HepG2 (cell line): ENCODE results near the gene NEGR1. TPM values are rescaled to one million over a fixed set of nuclear protein-coding genes. Genes with fewer than 3 reads are reported as not detected.

Experiments
- ATAC-seq: fragments of 200-7000 bp; cut with Tn5 transposase; 3 replicates; pipeline ENCODE4 v1.9.1; 2020; ENCODE audit warnings: mild to moderate bottlenecking, moderate library complexity
- BruUV-seq: library from RNA; stranded (reverse); fragments of 400-500 nt; replicated peaks from 2 replicates; lab custom pipeline; 2021; lab: Mats Ljungman, UMichigan
- CTCF ChIA-PET: fragments of 300-600 bp; formaldehyde crosslinking; extraction: SDS; loops from one replicate; lab custom pipeline; 2021; ENCODE audit warnings: low total read pairs, inconsistent platforms, low intra/inter-chr PET ratio; lab: Yijun Ruan, JAX
- POLR2A ChIA-PET: fragments of 350-600 bp; sonication (Branson Sonifier 250); formaldehyde crosslinking; loops from one replicate; lab custom pipeline; 2020; ENCODE audit warnings: antibody characterized with exemption, inconsistent platforms; lab: Yijun Ruan, JAX
- DNase-seq: peaks from one replicate; pipeline ENCODE4 v3.0.0-alpha.2; 2015; ENCODE audit warnings: low spot score
- FAIRE-seq: peaks from 3 replicates; lab custom pipeline; 2011; peaks lifted over from hg19 to GRCh38; lab: Jason Lieb, UNC
- H2AFZ ChIP-seq: one replicate; pipeline ENCODE4 v1.6.1; 2011; ENCODE audit warnings: low read length, inconsistent platforms
- H3K27ac ChIP-seq: fragments of 300-600 bp; 3 replicates; pipeline ENCODE4 v1.8.0; 2011; ENCODE audit warnings: mixed run types, mild to moderate bottlenecking, mixed read lengths, low read length, inconsistent platforms; ENCODE audit not compliant: insufficient read depth; ENCODE audit errors: extremely low read length
- H3K27me3 ChIP-seq, 2 experiments: fragments of 200-600 bp in 1 of 2; 2 replicates in 1 of 2; 3 replicates in 1 of 2; pipeline versions ENCODE4 v1.6.0 to v1.8.0; 2011; ENCODE audit warnings: low read length in 2 of 2, mild to moderate bottlenecking in 2 of 2, moderate library complexity in 2 of 2, inconsistent platforms in 1 of 2; ENCODE audit not compliant: insufficient read depth in 2 of 2, control insufficient read depth in 1 of 2
- H3K36me3 ChIP-seq, 2 experiments: fragments of 200-600 bp in 1 of 2; replicated peaks in 1 of 2; 2 replicates in 1 of 2; 3 replicates in 1 of 2; pipeline versions ENCODE4 v1.5.1 to v1.8.0; 2011; ENCODE audit warnings: low read length in 2 of 2, inconsistent platforms in 1 of 2; ENCODE audit not compliant: insufficient read depth in 2 of 2, control insufficient read depth in 1 of 2
- H3K4me1 ChIP-seq: 2 replicates; pipeline ENCODE4 v1.5.1; 2012; ENCODE audit warnings: low read length, inconsistent platforms; ENCODE audit not compliant: insufficient read depth
- H3K4me2 ChIP-seq: 2 replicates; pipeline ENCODE4 v1.6.0; 2011; ENCODE audit warnings: low read depth, low read length, inconsistent platforms
- H3K4me3 ChIP-seq, 3 experiments: fragments of 200-600 bp in 1 of 3; sonication (generic), shearing (Covaris generic) in 1 of 3; replicated peaks in 1 of 3; 2 replicates each; pipeline ENCODE4 v1.5.1; 2011 to 2016; ENCODE audit warnings: low read length in 3 of 3, inconsistent platforms in 2 of 3, low read depth in 2 of 3, mild to moderate bottlenecking in 2 of 3, control low read depth in 1 of 3, mixed read lengths in 1 of 3; ENCODE audit not compliant: insufficient read depth in 1 of 3
- H3K79me2 ChIP-seq: one replicate; pipeline ENCODE4 v1.6.1; 2011; ENCODE audit warnings: low read length, inconsistent platforms; ENCODE audit not compliant: insufficient read depth
- H3K9ac ChIP-seq: 2 replicates; pipeline ENCODE4 v1.6.0; 2011; ENCODE audit warnings: mild to moderate bottlenecking, low read depth, low read length, inconsistent platforms; ENCODE audit not compliant: insufficient read depth
- H3K9me3 ChIP-seq: 2 replicates; pipeline ENCODE4 v1.5.1; 2012; ENCODE audit warnings: mild to moderate bottlenecking, low read length
- H4K20me1 ChIP-seq: 2 replicates; pipeline ENCODE4 v1.6.0; 2011; ENCODE audit warnings: inconsistent platforms, mild to moderate bottlenecking, low read length, moderate library complexity; ENCODE audit not compliant: insufficient read depth
- FOSL1 ChIP-seq: sonication (generic); formaldehyde crosslinking; IDR thresholded peaks from 2 replicates; pipeline ENCODE4 v1.9.0; 2021; ENCODE audit warnings: missing genetic modification reagents, borderline replicate concordance
- GTF3A ChIP-seq: sonication (generic); formaldehyde crosslinking; conservative IDR thresholded peaks from 2 replicates; pipeline ENCODE4 v1.4.0; 2020; ENCODE audit warnings: mild to moderate bottlenecking, missing genetic modification reagents
- KLF13 ChIP-seq: sonication (generic); formaldehyde crosslinking; IDR thresholded peaks from 2 replicates; pipeline ENCODE4 v1.4.0; 2020; ENCODE audit warnings: mild to moderate bottlenecking, missing genetic modification reagents
- KMT2B ChIP-seq: IDR thresholded peaks from 2 replicates; pipeline ENCODE4 v1.6.1; 2016; ENCODE audit warnings: missing genetic modification reagents, missing compliant biosample characterization
- MBNL3 ChIP-seq: fragments of 250-450 bp; sonication (Bioruptor Pico); conservative IDR thresholded peaks from 2 replicates; pipeline ENCODE4 v1.8.0; 2022; ENCODE audit warnings: mild to moderate bottlenecking, inconsistent platforms
- ZFP1 ChIP-seq: IDR thresholded peaks from 2 replicates; pipeline ENCODE4 v1.6.1; 2016
- ZNF383 ChIP-seq: sonication (generic); formaldehyde crosslinking; IDR thresholded peaks from 2 replicates; pipeline ENCODE4 v1.4.0; 2020; ENCODE audit warnings: missing genetic modification reagents, mild to moderate bottlenecking, borderline replicate concordance
- ZNF674 ChIP-seq: sonication (generic); formaldehyde crosslinking; IDR thresholded peaks from 2 replicates; pipeline ENCODE4 v1.5.0; 2020; ENCODE audit warnings: low read depth, mild to moderate bottlenecking, missing genetic modification reagents
- WGBS: methylation state at CpG from one replicate; pipeline ENCODE4 v1.1.6; 2017; ENCODE audit warnings: low lambda C conversion rate; 5-methylcytosine and 5-hydroxymethylcytosine counted together
- in situ Hi-C: cut with HindIII; loops from 2 replicates; pipeline ENCODE4 v1.10.0; 2017; ENCODE audit warnings: low pct_unique_long_range_greater_than_20kb; ENCODE audit not compliant: extremely low pct_ligation_motif_present
- intact Hi-C: fragments of 100-400 bp; cut with micrococcal nuclease; formaldehyde crosslinking; loops from one replicate; pipeline ENCODE4 v1.10.0; 2022; ENCODE audit not compliant: unreplicated experiment
- polyA plus RNA-seq, 8 experiments: library from polyadenylated mRNA; depleted of rRNA in 3 of 8; stranded (reverse) in 7 of 8; unstranded in 1 of 8; fragments of >200 nt; fragmentation: Illumina TruSeq in 4 of 8; extraction: Trizol in 4 of 8; gene quantifications; 2 replicates each; pipeline versions ENCODE4 v1.2.1 to v1.2.3, GENCODE V29; 2011 to 2016; ENCODE audit warnings: low read depth in 4 of 8, missing spikeins in 1 of 8, mixed read lengths in 1 of 8; ENCODE audit not compliant: insufficient read depth in 1 of 8
- total RNA-seq, 5 experiments: library from RNA; depleted of rRNA; stranded (reverse); fragments of >200 nt; fragmentation: Illumina TruSeq; extraction: Trizol; gene quantifications; 2 replicates each; pipeline ENCODE4 v1.2.3, GENCODE V29; 2016; ENCODE audit warnings: low read depth in 1 of 5
- TF ChIP-seq, protein P1 (sequence below): IDR thresholded peaks from 2 replicates; pipeline ENCODE4 v1.6.1; 2016; ENCODE audit warnings: low read depth, missing genetic modification reagents, missing compliant biosample characterization

NEGR1 gene
- total and polyA plus RNA-seq, 2 of the 13 experiments (the other 11 are each of a cell fraction or from before 2014, with no cell fraction given) = not detected

DNA sequence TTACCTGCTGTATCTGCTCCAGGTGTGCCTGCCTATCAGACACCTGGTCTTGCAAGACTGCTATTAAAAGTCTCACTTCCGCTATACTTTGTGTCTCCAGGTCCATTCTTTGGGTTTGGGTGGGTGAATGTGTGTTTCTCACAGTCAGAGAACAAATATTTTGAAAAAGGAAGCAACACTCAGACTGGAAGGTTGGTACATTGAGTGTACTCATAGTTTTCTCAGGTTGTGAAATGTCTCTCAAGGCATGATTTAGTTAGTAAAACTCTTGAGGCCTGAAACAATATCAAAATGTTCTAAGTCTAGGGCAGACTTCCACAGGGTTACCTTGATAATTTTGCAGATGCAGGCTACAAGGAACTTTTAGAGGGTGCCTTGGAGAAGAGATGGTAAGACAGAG is 771.6 kb downstream of the NEGR1 start (continued):
- TF ChIP-seq, protein P1, sequence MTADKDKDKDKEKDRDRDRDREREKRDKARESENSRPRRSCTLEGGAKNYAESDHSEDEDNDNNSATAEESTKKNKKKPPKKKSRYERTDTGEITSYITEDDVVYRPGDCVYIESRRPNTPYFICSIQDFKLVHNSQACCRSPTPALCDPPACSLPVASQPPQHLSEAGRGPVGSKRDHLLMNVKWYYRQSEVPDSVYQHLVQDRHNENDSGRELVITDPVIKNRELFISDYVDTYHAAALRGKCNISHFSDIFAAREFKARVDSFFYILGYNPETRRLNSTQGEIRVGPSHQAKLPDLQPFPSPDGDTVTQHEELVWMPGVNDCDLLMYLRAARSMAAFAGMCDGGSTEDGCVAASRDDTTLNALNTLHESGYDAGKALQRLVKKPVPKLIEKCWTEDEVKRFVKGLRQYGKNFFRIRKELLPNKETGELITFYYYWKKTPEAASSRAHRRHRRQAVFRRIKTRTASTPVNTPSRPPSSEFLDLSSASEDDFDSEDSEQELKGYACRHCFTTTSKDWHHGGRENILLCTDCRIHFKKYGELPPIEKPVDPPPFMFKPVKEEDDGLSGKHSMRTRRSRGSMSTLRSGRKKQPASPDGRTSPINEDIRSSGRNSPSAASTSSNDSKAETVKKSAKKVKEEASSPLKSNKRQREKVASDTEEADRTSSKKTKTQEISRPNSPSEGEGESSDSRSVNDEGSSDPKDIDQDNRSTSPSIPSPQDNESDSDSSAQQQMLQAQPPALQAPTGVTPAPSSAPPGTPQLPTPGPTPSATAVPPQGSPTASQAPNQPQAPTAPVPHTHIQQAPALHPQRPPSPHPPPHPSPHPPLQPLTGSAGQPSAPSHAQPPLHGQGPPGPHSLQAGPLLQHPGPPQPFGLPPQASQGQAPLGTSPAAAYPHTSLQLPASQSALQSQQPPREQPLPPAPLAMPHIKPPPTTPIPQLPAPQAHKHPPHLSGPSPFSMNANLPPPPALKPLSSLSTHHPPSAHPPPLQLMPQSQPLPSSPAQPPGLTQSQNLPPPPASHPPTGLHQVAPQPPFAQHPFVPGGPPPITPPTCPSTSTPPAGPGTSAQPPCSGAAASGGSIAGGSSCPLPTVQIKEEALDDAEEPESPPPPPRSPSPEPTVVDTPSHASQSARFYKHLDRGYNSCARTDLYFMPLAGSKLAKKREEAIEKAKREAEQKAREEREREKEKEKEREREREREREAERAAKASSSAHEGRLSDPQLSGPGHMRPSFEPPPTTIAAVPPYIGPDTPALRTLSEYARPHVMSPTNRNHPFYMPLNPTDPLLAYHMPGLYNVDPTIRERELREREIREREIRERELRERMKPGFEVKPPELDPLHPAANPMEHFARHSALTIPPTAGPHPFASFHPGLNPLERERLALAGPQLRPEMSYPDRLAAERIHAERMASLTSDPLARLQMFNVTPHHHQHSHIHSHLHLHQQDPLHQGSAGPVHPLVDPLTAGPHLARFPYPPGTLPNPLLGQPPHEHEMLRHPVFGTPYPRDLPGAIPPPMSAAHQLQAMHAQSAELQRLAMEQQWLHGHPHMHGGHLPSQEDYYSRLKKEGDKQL (CRISPR knock-in tag) = no peak
- TF ChIP-seq MBNL3 (CRISPR knock-in tag) (no peak), KLF13 (no peak)

GRCh38 chr1:71509051-71509595 is 773.2 kb downstream of the NEGR1 start:
- 28% methylated on average over 4 of the region's 4 CpGs for WGBS
- BruUV-seq = no TSS peak
- ATAC-seq (no peak), FAIRE-seq (no peak), DNase-seq (no peak)
- in situ Hi-C loops (no loop called here), intact Hi-C loops (no loop called here)
- no peaks in the 10 kb centered on the region for H3K36me3 ChIP-seq
- no peaks in the 10 kb centered on the region for H4K20me1 ChIP-seq
- no peak for TF ChIP-seq GTF3A (CRISPR knock-in tag)
- no peak for TF ChIP-seq ZNF674 (CRISPR knock-in tag)
- no peak for TF ChIP-seq KMT2B (CRISPR knock-in tag)
- no peak for TF ChIP-seq ZNF383 (CRISPR knock-in tag)
- TF ChIP-seq ZFP1 (CRISPR knock-in tag) = no peak
- TF ChIP-seq FOSL1 (CRISPR knock-in tag) = no peak
- H3K27ac ChIP-seq = no peak overlapping the region
- H2AFZ ChIP-seq = no peak overlapping the region
- no peak overlapping the region for H3K9ac ChIP-seq
- CTCF ChIA-PET = no interaction called here
- no peaks in the 10 kb centered on the region for H3K27me3 ChIP-seq
- H3K79me2 ChIP-seq = no peaks in the 10 kb centered on the region
- no peak overlapping the region for H3K4me2 ChIP-seq
- H3K4me1 ChIP-seq = no peaks in the 10 kb centered on the region
- no peaks in the 10 kb centered on the region; the same call in none of the 2 replicates for H3K9me3 ChIP-seq
- POLR2A ChIA-PET = no interaction called here
- no peak overlapping the region for H3K4me3 ChIP-seq
